ENCODE measurements around the gene RAB10.
"Not testable (repeated sequence)": the region's sequence is repeated elsewhere in the genome, so short reads cannot be mapped to it uniquely, and the experiment has no call there.

RAB10 gene

DNA sequence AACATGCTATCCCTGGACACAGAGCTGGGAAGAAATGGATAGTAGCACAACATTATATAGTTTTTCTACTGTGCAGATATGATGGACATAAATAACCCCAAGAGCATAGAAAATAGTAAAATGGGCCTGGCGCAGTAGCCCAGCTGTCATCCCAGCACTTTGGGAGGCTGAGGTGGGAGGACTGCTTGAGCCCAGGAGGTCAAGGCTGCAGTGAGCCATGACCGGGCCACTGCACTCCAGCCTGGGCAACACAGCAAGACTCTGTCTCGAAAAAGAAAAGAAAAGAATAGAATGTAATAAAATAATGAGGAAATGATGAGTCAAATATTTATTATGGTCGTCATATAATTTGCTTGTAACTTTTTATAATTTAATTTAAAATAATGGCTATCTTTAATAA, 131.5 kb downstream of the RAB10 start:
- no peak for DNase-seq

- not testable (repeated sequence) for DNase-seq
Measured at GRCh38 chr2:26166541-26166940, 132.7 kb downstream of the RAB10 start.

DNA sequence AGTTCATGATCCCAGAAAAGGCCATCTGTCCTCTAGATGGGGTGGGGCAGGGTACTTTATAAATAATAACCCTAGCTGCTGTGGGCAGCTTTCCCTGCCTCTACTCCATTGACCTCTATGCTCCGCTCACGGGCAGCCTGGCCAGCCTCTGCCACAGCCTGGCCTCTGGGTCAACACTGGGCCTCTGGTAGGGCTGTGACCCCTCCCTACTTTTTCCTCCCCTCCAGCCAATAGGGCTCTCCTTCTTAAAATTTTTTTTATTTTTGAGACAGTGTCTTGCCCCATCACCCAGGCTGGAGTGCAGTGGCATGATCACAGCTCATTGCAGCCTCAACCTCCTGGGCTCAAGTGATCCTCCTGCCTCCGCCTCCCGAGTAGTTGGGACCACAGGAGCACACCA, 134.9 kb downstream of the RAB10 start:
- no peak for DNase-seq

- no peak for DNase-seq
Measured at GRCh38 chr2:26169226-26169625, 135.3 kb downstream of the RAB10 start.

GRCh38 chr2:26169681-26170414, 136.0 kb downstream of the RAB10 start:
- DNase-seq: no peak

DNA sequence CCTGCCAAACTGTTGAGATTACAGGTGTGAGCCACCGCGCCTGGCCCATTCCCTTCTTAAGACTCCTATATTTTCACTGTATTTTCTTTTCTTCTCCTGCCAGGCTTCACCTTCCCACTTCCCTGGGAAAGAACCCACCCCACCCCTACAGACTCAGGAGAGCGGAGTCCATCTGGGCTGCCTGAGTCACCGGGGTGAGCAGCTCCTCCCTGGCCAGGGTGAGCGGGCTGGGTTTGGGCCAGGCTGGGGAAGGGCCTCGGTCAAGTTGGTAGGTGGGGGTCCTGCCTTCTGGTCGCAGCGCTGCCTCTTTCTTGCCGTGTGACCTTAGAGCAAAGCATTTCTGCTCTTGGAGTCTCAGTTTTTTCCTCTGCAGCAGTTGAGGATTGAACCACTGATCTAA, 136.9 kb downstream of the RAB10 start:
- no peak for DNase-seq

DNA sequence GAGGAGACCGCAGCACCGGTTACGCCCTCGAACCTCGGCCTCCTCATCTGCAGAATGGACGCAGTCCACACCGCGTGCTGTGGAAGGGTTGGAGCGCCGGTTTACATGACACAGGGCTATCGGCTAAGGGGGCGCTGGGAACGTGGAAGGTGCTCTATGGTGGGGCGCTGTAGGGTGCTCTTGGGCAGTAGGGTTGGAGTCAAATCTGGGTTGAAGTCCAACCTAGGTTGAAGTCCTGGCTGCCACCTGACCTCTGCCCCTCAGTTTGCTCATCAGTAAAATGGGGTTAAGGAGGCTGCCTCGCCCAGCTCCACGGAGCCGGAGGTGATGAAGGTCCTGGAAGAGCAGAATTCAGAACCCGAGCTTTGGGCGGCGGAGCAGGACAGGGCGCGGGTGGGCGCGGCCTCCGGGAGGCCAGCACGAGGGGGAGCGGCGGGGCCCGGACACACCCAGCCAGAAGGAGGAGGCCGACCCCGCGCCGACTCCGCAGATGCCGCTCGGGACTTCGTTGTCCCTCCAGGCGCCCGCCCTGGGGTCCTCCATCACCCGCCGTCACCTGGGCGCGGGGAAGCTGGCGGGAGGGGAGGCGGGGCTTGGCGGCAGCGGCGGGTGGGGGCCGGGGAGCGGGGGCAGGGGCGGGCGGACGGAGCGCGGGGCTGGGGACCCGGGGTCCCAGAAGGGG, 138.4 kb downstream of the RAB10 start:
- no peak for DNase-seq

DNA sequence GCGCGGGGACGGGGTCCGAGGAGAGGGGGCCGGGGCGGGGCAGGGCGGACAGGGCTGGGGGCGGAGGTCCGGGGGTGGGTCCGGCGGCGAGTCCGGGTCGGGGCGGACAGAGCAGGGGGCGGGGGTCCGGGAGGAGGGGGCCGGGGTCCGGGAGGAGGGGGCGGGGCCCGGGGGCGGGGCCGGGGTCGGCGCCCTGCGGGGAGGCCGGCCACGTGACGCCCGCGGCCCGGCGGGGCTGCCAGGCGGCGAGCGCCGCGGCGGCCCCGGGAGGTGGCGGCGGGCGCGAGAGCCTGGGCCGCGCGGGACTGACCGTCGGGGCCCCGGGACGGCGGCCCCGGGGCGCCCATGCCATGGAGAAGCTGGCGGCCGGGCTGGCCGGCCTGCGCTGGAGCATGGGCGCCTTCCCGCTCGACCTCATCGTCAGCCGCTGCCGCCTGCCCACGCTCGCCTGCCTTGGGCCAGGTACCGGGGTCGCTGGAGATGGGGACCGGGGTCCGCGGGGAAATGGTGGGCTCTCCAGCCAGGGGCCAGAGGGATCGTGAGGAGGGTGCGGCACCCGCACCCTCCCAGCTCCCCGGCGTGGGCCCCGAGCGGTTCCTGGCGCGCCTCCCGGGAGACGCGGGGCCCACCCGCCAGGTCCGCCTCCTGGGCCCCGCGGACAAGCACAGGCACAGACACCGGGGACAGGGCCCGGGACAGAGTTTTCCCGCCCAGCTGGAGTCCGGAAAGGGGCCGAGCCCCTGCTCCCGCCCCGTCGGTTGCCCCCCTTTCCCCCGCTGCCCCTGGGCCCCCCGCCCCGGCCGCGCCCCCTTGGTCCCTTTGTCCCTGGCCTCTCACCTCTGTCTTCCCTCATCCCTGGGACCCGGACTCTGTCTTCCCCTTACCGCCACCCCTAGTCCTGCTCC, 139.2 kb downstream of the RAB10 start, which contains the start of gene GAREM2:
Gene GAREM2, plus strand, starts transcription at position 218 of the 905 bp plus-strand sequence. Its CDS starts 133 bp downstream, at position 351.
- no peak for DNase-seq

DNA sequence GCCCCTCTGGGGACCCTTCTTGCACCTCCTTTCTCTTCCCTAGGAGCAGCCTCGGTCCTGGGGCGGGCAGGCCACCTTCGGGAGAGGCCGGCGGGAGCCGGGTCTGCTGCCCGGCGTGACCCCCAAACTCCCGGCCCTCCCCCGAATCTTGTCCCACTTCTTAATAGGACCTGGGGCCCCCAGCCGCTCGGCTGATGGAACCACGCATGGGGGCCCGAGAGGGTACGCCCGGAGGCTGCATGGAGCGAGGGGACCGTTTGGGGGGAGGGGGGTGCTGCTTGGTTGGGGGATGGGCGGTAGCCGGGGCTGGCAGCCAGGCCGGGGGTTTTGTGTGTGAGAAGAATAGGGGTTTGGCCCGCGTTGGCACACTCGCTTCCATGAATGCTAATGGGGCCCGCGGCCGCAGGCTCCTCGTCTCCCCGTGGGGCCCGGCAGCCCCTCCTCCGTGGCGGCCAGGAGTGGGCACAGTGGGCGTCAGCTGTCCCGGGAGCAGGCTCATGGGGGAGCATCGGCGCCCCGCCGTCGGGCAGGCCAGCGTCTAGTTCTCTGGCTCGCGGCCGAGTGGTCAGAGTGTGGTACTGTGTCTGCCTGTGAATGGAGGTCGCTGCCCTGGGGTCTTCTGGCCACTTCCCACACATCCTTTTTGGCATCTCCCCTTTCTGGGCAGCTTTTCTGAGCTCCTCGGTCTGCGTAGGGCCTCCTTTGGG, 140.0 kb downstream of the RAB10 start:
- DNase-seq: no peak

DNA sequence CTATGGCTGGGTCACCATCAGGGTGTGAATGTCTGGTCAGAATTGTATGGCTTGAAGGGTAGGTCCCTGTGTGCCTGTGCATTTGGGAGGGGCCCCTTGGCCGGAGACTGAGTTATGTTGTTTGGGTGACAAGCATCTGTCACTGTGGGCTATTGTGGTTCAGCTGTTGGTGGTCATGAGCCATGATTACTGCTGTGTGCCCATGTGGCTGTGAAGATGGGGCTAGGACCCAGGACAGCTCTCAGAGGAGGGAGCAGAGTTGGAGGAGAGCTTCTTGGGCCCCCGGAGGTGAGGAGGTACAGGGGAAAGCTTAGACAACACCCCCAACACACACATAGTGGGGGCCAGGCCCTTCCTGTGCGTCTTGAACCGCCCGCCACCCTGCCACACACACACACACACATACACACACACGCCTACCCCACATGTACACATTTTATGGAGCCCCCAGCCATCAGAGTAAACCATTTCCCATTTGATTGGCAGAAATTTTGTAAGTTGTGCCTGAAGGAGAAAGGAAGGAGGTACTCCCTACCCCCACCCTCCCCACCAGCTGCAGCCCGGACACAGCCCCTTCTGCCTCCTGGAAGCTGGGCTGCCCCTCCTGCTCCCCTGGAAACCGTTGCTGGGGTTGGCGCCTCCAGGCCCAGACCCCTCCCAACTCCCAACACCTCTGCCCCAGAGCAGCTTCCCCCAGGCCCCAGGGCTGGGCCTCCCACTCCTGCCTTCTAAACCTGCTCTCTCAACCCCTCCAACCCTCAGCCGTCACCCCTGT, 141.0 kb downstream of the RAB10 start:
- DNase-seq: no peak

DNA sequence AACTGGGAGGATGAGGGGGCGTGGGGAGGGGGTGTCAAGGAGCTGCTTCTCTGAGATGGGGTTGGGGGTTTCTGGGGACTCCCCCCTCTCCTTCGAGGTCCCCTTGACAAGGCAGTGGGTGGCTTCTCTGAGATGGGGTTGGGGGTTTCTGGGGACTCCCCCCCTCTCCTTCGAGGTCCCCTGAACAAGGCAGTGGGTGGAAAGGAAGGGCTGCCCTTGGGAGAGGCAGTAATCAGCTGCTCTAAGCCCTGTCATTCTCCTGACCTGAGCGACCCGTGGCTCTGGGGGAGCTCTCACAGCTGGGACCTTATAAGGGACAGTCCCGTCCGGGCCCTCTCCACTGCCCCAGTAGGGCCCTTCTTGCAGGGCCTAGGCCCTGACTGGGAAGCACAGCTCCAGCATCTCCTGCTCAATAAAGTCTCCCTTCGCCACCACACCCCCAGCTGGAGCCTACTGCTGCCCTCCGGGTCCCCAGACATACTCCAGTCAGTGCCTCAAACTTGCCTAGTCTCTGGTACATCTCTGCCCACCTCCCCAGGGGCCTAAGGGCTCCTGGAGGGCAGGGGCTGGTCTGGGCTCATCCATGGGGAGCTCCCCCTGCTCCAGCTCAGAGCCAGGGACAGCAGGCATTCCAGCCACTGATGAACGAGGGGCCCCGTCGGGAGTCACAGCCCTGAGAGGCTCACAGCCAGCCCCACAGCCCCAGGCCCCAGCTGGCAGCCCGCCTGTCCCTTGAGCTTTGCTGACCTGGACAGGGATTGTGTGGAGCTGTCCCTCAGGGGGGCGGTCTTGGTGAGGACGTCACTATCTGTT, 141.8 kb downstream of the RAB10 start:
- DNase-seq: no peak

DNA sequence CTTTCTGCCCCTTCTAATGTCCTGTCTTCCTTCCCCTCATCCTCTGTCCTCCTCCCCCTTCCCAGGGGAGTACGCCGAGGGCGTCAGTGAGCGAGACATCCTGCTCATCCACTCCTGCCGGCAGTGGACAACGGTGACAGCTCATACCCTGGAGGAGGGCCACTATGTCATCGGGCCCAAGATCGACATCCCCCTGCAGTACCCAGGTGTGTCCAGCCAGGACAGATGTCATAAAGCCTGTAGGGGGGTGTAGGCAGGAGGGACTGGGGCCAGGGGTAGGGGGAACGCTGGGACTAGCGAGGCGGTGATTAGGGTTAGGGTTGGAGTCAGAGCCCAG, 142.4 kb downstream of the RAB10 start:
- DNase-seq: no peak

DNA sequence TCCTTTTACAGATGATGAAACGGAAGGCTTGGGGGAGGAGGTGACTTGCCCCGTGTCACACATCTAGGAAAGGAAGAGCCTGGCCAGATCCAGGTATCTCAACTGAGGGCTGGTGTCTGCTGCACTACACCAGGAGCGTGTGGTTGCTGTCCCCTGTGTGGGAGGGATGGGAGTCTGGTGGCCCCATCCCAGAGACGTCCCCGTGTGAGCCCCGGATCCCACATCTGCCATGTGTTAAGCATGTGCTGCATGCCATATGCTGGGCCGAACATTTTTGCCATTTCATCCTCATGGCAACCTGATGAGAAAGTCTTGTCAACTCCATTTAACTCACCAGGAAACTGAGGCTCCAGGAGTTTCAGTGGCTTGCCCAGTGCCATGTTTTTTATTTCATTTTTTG, 143.2 kb downstream of the RAB10 start:
- DNase-seq: no peak

DNA sequence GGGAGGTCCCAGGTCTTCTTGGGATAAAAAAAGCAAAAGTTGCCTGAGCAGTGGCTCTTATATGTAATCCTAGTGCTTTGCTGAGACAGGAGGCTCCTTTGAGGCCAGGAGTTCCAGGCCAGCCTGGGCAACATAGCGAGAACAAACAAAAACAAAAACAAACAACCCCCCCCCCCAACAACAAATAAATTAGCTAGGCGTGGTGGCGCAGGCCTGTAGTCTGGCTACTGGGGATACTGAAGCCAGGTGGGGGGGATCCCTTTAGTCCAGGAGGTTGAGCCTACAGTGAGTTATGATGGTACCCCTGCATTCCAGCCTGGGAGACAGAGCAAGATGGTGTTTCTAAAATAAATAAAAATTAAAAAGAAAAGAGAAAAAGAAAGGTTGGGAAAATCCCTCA, 144.4 kb downstream of the RAB10 start:
- DNase-seq: no peak

DNA sequence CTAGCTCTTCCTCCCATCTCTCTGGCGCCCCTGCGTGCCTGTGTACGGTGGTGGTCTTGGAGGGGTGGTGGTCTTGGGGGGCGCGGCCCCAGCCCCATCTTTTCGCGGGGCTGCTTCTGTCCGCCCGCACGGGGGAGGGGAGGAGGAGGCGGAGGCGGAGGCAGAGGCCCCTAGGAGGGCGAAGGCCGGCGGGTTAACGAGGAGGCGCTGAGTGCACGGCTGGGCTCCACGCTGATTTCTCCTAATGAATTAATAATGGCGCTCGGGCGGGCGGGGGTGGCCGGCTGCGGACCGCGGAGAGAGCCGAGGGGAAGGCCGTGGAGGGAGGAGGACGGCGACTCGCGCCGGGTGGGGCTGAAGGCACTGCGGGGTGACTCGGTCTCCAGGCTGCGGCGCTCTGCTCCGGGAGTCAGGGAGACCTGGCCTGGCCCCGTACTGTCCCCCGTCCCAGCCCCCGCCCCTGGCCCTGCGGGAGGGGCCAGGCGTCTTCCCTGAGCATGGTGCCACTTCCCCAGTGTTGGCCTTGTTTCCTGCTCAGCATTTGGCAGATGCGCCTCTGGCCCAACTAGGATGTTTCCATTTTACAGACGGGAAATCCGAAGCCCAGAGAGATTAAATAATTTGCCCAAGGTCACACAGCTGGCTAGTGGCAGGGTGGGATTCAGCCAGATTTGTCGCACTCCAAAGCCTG, 145.0 kb downstream of the RAB10 start:
- peak; percentile 11 for DNase-seq

GRCh38 chr2:26179446-26179913, 145.6 kb downstream of the RAB10 start:
- no peak for DNase-seq

GRCh38 chr2:26182441-26182840, 148.6 kb downstream of the RAB10 start:
- DNase-seq: no peak

GRCh38 chr2:26182887-26183630, 149.2 kb downstream of the RAB10 start:
- DNase-seq: no peak

- DNase-seq: no peak
Measured at GRCh38 chr2:26184121-26184520, 150.2 kb downstream of the RAB10 start.

Measured in DMS79 treated with DMSO at 0.1 percent for 48 hours (cell line).